GM19467 (cell line): Measurements from ENCODE around the gene ZNF581.
A peak's percentile ranks its signal among the peaks of the same experiment; 100 is the strongest.

ENCODE experiments used
- ATAC-seq: cut with Tn5 transposase; IDR thresholded peaks from one replicate; pipeline ENCODE4 v1.9.1; 2021; ENCODE audit warnings: mild to moderate bottlenecking, moderate library complexity; ENCODE audit not compliant: unreplicated experiment

The ZNF581 gene

DNA sequence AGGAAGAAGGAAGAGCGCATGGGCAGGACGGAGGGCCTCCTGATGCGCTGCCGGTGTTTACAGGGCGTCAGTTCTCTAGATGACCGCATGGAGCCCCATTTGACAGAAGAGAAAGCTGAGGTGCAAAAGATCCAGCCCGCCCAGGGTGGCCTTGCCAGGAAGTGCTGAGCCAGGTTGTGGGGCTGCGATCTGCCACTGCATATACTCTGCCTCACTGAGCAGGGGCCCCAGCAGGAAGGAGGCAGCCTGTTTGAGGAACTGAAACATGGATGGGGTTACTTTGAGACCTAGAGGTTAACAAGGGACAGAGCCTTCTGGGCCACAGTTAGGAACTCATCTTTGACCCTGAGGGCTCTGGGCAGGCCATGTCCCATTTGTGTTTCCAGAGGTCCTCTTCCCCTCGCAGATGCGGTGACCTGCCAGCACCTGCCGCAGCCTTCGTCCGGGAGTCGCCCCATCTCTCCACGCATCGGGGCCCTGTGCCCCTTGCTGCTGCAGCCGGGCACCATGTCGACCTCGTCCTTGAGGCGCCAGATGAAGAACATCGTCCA lies 34.7 kb downstream of the ZNF581 start:
- ATAC-seq, result peak; percentile 62

DNA sequence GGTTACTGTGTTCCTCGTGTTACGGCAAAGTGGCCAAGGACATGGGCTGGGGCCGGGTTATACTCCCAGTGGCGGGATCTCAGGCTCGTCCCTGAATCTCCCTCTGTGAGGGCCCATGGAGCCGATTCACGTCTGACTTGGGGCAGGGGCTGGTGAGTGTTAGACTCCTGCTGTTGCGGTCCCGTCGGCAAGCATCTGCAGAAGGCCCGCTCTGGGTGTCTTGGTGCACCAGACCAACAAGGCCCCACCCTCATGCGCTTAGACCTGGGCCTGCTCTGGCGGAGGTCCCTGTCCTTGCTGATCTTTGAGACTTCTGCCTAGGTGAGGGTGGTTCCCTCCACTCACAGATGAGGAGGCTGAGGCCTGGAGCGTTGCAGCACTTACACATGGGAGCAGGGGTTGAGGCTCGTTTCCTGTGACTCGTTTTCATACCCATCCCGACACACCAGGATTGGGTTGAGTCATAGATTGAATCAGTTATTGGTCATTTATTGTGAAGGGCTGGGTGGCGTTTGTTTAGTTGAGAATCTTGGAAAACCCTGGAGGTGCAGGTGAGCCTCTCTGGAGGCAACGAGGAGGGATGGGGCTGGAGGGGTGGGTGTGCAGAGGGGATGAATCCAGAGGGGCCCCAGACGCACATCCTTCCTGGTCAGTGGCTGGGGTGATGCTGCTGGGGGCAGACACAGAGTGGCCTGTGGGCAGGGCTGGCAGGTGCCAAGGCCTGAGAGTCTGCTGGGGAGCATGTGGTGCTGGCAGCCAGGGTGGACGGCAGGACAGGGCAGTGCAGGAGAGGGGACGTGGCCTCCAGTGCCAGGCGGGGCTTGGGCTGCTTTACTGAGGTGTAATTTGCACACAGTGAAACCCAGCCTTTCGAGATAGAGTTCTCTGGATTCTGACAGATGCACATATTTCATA lies 36.2 kb downstream of the ZNF581 start:
- no peak for ATAC-seq

DNA sequence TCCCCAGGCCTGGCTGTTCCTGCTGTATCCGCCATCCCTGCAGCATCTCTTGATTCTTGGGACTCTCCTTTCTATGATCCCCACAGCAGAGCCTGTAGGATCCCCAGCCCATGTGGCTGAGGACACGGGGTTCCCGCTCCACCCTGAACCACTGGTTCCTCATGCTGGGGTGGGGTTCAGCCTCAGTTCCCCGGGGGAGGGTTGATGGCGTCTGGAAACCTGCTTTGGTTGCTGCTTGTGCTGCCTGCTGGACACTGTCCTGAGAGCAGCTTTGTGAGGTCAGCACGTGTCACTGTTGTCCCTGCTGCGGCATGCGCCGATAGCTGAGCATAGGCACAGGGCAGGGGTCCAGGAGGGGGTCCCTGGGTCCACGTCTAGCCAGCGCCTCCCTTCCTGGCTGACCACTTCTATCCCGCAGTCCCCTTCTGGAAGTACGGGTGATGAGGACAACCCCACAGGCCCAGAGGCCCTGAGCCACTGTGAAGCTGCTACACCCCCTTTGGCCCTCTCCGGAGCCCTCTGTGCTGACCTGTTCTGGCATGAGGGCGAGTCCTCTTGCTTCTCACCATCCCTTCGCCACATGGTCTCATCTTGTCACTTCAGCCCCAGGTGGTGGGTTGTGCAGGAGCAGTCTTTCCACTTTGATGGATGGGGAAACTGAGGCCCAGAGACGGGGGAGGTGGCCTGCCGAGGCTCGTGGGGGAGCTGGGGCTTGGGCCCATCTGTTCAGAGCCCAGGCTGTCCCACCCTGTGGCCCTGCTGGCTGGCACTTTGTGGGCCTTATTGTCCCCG lies 37.1 kb downstream of the ZNF581 start:
- ATAC-seq, result no peak

DNA sequence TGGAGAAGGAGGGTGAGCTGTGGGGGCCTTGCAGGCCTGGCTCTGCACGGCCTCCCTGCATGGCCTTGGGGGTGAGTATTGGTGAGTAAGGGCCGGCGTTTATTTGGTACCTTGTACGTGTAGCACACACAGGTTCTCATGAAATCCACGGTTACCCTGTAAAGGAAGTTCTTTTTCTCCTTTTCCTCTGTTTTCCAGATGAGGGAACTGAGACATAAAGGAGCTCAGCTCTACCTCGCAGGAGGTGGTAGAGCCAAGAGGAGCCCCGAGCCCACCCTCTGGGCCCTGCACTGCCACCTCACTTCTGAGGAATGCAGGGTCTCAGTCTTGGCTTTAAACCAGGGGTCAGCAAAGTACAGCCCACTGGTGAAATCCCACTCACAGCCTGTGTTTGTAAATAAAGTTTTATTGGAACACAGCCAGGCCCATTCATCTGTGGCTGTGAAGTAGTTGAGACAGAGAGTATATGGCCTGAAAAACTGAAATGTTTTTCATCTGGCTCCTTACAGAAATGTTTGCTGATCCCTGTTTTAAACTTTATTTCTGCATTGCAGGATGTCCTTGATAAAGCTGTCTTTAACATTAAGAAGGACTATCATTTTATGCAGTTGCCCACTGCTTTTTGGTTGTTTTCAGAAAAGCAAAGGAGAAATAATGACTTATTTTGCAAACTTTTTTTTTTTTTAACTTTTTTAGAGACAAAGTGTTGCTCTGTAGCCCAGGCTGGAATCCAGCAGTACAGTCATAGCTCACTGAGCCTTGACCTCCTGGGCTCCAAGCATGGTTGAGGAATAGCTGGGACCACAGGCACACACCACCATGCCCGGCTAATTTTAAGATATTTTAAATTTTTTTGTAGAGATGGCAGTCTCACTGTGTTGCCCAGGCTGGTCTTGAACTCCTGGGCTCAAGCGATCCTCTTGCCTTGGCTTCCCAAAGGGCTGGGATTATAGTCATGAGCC lies 38.0 kb downstream of the ZNF581 start:
- ATAC-seq, result no peak

DNA sequence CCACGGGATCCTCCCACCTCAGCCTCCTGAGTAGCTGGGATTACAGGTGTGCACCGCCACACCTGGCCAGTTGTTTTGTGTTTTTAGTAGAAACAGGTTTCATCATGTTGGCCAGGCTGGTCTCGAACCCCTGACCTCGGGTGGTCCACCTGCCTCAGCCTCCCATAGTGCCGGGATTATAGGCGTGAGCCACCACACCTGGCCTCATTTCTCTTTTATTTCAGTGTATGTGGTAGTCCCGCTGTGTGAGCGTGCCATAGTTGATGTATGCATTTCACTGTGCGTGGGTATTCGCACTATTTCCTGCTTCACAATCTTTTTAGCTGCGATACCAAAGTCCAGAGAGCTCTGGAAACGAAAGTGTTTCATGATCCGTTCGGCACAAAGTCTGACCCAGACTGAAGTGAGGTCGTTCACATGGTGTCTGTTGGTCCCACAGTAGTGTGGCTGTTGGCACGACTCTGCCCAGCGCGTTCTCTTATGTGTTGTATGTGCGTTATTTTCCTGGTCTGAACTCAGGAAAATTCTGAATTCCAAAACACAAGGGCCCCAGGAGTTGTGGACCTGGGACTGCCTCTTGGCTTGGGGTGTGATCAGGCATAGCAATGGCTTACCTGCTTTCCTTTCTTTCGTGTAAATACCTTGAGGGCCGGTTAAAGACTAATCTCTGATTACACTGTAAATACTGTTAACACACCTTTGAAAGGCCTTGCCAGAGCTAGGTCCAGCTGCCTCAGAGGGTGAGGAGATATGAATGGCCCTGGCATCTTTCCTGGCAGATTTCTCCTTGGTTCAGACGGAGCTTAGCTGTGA lies 40.2 kb downstream of the ZNF581 start:
- no peak for ATAC-seq

DNA sequence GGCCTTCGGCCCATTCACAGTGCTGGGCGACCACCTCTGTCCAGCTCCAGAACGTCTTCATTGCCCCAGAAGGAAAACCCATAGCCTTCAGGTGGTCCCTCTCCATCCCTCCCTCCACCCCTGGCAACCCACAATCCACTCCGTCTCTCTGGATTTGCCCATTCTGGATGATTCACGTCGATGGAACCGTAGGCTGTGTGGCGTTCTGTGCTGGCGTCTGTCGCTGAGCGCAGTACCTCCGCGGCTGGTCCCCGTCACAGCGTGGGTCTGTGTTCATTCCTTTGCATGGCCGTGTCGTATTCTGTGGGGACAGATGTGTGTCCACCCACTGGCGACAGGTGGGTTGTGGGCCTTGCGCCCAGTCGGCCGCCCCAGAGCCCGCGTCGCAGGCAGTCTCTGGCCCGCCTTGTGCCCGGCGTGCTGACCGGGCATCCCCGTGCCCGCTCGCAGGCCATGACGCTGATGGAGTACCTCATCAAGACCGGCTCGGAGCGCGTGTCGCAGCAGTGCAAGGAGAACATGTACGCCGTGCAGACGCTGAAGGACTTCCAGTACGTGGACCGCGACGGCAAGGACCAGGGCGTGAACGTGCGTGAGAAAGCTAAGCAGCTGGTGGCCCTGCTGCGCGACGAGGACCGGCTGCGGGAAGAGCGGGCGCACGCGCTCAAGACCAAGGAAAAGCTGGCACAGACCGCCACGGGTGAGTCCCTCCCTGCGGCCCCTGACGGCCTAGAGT lies 41.7 kb downstream of the ZNF581 start:
- ATAC-seq, result no peak

DNA sequence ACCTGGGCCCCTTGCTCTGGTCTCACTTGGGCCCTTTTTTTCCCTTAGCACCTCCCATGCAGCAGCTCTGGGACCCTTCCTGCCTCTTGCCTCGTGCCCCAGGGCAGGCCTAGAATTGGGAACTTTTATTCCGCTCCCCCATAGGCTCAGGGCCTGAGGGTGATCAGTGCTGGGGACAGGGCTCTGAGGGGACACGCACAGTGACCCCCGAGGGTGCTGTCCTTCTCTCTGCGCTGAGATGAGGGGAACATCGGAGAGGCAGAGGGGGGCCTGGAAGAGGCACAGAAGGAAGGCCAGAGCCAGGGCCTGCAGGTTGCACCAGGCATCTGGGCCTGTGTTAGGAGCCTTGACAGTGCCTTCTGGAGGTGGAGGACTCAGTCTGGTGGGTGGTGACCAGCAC lies 42.3 kb downstream of the ZNF581 start:
- no peak for ATAC-seq

DNA sequence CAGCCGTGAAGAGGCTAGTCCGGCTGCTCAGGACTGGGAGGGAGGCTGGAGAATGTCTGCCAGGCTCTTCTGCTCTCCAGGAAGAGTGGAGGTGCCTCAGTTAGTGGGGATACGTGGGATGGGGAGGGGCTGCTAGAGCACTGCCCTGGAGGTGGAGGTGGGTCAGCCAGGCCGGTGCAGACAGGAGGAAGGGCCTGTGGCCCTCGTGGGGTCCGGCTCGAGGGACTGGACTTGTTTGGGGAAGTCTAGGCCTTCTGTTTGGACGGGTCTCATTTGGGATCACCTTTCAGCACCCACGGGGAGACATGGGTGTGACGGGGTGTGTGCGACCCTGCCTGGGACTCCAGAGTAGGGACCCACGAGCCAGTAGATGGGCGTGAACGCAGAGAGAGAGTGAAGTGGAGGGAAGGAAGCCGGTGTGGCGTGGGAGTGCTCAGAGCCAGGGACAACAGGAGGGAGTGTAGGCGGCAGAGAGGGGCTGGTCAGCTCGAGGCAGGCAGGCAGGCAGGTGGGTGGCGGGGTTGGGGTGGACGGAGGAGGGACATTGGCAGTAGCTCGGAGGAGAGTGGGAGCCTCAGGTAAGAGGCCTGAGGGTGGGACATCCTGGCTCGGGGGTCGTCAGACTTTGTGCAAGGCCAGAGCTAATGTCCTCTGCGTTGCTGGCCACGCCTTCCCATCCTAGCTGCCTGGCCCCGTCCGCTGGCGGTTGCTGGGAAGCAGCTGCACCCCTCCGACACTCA lies 43.0 kb downstream of the ZNF581 start:
- no peak for ATAC-seq

DNA sequence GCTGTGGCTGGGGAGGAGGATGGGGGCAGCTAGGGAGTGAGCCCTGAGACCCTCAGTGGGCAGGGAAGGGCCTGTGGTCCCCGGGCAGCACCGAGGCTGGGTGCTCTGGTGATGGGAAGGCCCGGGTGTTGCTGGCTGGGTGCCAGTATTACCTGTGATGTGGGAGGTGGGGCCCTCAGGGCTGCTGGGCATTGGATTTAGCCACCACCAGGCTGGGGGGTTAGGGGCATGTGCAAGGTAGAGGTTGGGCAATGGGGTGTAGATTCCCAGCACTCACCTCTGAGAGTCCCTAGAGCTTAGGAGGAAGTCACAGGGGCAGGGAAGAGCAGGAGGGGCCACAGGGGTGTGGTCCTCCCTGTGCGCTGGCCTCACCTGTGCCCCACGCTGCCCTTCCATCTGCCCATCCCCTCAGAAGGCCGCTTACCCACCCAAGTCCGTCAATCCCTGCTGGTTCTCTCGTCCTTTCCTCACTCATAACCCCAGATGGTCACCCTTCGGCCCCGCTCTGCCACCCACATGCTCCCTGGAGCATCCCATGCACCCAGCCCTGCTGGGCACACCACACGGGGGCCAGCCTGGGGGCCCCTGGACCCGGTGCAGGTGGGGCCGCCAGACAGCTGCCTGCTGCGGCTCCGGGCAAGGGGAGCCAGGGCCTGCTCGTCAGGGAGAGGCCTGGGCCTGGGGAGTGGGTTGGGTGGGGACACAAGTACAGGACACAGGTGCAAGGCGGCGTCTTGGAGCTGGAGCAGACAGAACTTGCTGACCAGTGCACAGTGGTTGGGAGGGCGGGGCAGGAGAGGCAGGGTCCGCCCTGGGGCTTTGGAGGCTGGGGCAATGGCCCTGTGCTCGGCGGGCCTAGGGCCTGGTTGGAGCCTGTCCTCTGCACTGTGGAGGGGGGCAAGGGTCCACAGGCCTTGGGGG lies 44.1 kb downstream of the ZNF581 start:
- no peak for ATAC-seq

DNA sequence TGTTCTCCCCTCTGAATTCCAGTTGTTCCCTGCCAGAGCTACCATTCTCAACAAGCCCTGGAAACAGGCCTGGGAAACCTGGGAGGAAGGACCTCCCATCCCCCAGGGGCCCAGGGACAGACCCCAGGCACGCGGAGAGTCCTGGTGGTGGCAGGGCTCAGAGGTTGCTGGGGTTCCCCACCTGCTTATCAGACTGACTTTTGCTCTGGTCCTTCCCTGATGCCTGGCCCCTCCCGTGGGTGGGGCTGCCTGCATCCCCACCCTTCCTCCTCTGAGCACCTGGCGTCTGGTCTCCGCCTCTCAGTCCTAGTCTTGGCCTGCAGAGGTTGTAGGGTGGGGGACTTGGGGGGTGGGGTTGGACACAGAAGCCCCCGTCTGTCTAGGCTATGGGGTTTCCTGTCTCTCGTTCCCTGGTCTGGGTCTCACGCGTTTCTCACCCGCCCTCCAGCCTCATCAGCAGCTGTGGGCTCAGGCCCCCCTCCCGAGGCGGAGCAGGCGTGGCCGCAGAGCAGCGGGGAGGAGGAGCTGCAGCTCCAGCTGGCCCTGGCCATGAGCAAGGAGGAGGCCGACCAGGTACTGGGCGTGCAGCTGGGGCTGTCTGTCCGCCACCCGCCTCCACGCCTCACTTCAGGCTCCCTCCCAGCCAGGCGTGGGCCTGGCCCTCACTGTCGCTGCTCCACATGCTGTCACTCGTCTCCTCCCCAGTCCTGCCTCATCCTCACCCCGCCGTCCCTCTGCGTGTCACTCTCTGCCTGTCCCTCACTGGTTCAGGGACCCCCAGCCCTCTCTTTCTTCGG lies 45.2 kb downstream of the ZNF581 start:
- ATAC-seq, result no peak

DNA sequence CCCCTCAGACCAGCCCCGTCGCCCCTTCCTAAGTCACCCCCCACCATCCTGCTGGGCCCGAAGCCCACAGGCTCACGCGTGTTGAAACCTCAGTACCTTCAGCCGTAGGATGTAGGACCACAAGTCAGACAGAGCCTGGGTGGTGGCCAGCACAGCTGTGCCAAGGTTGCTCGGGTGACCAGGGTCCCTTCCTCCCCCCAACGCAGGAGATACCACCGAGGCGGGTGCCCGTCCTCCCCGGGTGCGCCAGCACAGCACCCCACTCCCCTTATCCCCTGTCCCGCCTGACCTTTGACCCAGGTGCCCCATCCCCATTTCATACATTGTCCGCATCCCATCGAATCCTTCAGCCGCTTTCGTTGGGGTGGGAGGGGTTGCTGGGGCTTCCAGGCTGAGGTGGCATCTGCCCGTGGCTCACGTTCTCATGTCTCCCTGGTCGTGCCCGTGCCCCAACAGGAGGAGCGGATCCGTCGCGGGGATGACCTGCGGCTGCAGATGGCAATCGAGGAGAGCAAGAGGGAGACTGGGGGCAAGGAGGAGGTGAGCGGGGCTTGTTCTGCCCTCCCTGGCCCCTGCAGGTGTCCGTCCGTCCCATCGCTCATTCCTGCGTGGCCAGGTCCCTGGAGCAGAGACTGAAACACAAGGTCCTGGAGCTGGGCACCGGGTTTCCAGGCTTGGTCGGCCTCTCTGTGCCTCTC lies 46.1 kb downstream of the ZNF581 start:
- ATAC-seq, result no peak

DNA sequence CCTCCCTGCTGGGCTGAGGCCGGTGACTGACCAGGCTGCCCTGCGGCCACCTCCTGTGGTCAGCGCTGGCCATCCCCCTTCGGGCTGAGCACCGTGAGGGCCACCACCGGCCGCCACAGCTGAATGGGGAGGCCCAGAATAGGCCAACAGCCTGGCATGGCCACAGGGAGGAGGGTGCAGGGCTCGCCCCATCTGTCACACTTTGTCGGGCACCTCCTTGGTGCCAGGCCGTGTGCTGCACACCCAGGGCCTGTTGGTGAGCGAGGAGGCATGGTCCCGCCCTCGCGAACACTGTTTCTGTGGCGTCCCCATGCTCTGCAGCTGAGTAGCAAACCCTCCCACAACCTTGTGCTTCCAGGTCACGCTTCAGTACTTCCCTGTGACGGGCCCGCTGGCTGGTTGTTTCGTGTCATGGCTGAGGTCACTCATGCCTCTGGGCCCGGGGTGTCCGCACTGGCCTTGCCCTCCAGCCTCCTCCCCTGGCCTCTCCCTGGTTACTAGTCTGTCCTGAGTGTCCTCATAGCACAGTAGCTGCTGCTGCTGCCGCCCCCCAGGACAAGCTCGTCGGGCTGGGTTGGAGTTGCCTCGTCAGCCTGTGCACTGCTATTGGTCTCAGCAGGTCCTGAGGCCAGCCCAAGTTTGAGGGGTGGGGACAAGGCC lies 46.8 kb downstream of the ZNF581 start:
- ATAC-seq, result no peak

DNA sequence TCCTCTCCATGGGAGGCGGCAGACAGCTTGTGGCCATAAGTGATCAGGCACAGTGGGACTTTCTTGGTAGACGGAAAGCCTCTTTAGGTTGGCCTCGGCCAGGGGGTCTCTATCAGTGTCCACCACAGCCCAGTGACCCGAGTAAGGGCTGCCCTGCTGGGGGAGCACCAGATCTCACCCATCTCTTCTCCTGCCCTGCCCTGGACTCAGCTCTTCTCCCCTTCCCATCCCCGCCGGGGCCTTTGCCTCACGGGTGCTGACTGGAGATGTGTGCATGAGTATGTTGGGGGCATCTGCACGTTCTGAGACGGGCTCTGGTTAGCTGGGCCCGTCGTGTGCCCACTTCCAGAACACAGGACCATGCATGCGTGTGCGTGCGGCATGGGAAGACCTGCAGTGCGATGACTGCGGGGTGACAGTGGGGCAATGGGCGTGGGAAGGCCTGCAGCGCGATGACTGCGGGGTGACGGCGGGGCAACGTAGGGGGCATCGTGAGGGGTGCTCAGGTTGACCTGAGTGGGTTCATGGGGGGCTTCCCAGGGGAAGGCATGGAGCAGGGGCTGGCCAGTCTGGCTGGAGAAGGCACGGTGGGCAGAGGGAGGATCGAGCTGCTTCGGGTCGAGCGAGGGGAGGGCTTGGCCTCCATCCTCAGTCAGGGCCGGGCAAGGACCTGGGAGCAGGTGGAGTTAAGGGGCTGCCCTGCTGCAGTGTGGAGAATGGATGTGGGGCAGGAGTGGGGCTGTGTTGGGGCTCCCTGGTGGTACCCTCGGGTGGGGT lies 47.5 kb downstream of the ZNF581 start:
- no peak for ATAC-seq

DNA sequence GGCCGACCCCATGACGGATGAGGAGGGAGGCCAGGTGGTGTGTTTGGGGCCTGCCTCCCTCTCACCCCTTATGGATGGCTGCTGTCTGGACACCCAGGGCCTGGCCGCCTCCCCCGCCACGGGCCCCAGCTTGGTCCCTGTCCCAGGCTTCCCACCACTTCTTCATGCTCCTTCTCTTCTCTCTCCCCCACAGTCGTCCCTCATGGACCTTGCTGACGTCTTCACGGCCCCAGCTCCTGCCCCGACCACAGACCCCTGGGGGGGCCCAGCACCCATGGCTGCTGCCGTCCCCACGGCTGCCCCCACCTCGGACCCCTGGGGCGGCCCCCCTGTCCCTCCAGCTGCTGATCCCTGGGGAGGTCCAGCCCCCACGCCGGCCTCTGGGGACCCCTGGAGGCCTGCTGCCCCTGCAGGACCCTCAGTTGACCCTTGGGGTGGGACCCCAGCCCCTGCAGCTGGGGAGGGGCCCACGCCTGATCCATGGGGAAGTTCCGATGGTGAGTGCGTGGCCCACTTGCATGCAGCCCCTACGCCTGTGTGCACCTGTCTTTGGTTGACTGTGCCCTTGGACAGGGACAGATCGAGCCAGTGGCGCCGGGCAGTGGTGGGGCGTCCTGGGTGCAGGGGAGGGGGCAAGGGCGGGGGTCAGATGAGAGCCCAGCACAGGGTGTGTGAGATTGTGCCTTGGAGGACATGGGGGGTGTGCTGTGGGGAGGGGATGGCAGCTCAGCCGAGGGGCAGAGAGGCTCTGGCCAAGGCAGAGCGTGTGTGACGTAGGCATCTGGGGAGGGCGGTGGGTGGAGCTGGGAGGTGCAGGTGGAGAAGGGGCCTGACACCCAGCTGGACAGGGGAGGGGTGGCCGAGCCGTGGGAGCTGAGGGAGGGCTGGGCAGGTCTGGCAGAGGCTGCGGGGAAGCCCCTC lies 48.4 kb downstream of the ZNF581 start:
- no peak for ATAC-seq
